ENCODE results near the gene PLN. TPM values are rescaled to one million over a fixed set of nuclear protein-coding genes. Genes with fewer than 3 reads are reported as not detected.

Gene PLN
- total and polyA plus RNA-seq, 10 of the 15 experiments (the other 5 are each of a cell fraction or from before 2014, with no cell fraction given) = 0.16 to 0.44 TPM; not detected in 8

- ChIA-PET RAD21 (ENCODE audit: unreplicated experiment) (interaction anchor here (1.1 kb wide), 1 partner anchor 12 kb away, joined by 5 read pairs; no protein-coding TSS in a partner anchor), POLR2A (no interaction called here), SMC1A (ENCODE audit: uncharacterized antibody, unreplicated experiment) (interaction anchor here (1.6 kb wide), 1 partner anchor 268 kb away, joined by 5 read pairs; no protein-coding TSS in a partner anchor), CTCF (interaction anchor here (0.8 to 2.2 kb wide), 5 partner anchors 10 to 578 kb away, joined by 3 to 15 read pairs (median 4); no protein-coding TSS in a partner anchor)
- DNase-seq (ENCODE audit: low read depth, low spot score) = no peak
- BruUV-seq (replicated peaks) = no TSS peak
- Histone ChIP-seq H3K4me2 (ENCODE audit: control insufficient read depth, insufficient read depth) (no peak overlapping the region), H3K36me3 (ENCODE audit: control insufficient read depth in 2 of 2, insufficient read depth in 2 of 2, low read length in 1 of 2) (no peaks in the 10 kb centered on the region; a peak in 1 of 4 replicates), H3K27ac (ENCODE audit: control insufficient read depth, insufficient read depth) (no peak overlapping the region), H3K9ac (ENCODE audit: control insufficient read depth, insufficient read depth, low read length) (no peak overlapping the region), H3K4me3 (no peak overlapping the region), H3K79me2 (ENCODE audit: control insufficient read depth, insufficient read depth, low read length) (no peaks in the 10 kb centered on the region), H2AFZ (ENCODE audit: control insufficient read depth, low read depth, low read length) (no peak overlapping the region), H4K20me1 (ENCODE audit: control insufficient read depth, insufficient read depth) (no peaks in the 10 kb centered on the region), H3K4me1 (ENCODE audit: control insufficient read depth, insufficient read depth, low read length) (no peaks in the 10 kb centered on the region), H3K27me3 (replicated peaks in 1 of 2; ENCODE audit: control insufficient read depth in 2 of 2, insufficient read depth in 2 of 2, low read length in 1 of 2) (no peaks in the 10 kb centered on the region), H3K9me3 (replicated peaks; ENCODE audit: control insufficient read depth, insufficient read depth, low read length) (no peaks in the 10 kb centered on the region)
- WGBS (ENCODE audit: insufficient coverage, insufficient replicate concordance, low lambda C conversion rate, missing lambda C conversion rate) = 92% methylated on average over 1 of the region's 1 CpG
- intact Hi-C loops (cut with micrococcal nuclease; ENCODE audit: unreplicated experiment) (loop anchor here (10.0 kb wide), 1 partner anchor 1208 kb away; no protein-coding TSS in a partner anchor), in situ Hi-C loops (cut with MboI) (no loop called here)
- ATAC-seq = no peak
- TF ChIP-seq PKNOX1 (IDR thresholded peaks at IDR 0.05) (no peak), WRNIP1 (IDR thresholded peaks at IDR 0.05; ENCODE audit: borderline replicate concordance, low read depth, low read length) (no peak), SMAD5 (IDR thresholded peaks at IDR 0.05; ENCODE audit: low read depth) (no peak), KDM1A (IDR thresholded peaks at IDR 0.05; ENCODE audit: borderline replicate concordance) (no peak), TCF3 (IDR thresholded peaks at IDR 0.05; ENCODE audit: borderline replicate concordance, insufficient read depth, low read depth, low read length) (no peak), FOXM1 (IDR thresholded peaks at IDR 0.05; ENCODE audit: low read depth, low read length) (no peak), PAX5 (IDR thresholded peaks at IDR 0.05; ENCODE audit: borderline replicate concordance, low read depth, low read length) (no peak), SRF (IDR thresholded peaks at IDR 0.05; ENCODE audit: low read depth in 2 of 2, low read length in 2 of 2) (no peak)
- TF ChIP-seq, protein P1, sequence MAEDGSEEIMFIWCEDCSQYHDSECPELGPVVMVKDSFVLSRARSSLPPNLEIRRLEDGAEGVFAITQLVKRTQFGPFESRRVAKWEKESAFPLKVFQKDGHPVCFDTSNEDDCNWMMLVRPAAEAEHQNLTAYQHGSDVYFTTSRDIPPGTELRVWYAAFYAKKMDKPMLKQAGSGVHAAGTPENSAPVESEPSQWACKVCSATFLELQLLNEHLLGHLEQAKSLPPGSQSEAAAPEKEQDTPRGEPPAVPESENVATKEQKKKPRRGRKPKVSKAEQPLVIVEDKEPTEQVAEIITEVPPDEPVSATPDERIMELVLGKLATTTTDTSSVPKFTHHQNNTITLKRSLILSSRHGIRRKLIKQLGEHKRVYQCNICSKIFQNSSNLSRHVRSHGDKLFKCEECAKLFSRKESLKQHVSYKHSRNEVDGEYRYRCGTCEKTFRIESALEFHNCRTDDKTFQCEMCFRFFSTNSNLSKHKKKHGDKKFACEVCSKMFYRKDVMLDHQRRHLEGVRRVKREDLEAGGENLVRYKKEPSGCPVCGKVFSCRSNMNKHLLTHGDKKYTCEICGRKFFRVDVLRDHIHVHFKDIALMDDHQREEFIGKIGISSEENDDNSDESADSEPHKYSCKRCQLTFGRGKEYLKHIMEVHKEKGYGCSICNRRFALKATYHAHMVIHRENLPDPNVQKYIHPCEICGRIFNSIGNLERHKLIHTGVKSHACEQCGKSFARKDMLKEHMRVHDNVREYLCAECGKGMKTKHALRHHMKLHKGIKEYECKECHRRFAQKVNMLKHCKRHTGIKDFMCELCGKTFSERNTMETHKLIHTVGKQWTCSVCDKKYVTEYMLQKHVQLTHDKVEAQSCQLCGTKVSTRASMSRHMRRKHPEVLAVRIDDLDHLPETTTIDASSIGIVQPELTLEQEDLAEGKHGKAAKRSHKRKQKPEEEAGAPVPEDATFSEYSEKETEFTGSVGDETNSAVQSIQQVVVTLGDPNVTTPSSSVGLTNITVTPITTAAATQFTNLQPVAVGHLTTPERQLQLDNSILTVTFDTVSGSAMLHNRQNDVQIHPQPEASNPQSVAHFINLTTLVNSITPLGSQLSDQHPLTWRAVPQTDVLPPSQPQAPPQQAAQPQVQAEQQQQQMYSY (CRISPR knock-in tag; IDR thresholded peaks at IDR 0.05) = no peak
- FAIRE-seq = no peak
These were observed 5.0 kb downstream of the PLN start for GRCh38 chr6:118553132-118553531.

Data from GM12878 (cell line).